IgD-negative memory B cell (primary cell): ENCODE results near the gene NPL. TPM values are rescaled to one million over a fixed set of nuclear protein-coding genes. Genes with fewer than 3 reads are reported as not detected.
A peak's percentile ranks its signal among the peaks of the same experiment; 100 is the strongest.

Source experiments
- H3K27ac Mint-ChIP-seq, 3 donors: one replicate each; pipeline ENCODE4 v1.8.0; 2020 to 2022; ENCODE audit warnings: mild to moderate bottlenecking in 3 of 3, mixed read lengths in 3 of 3, moderate library complexity in 1 of 3
- H3K27me3 Mint-ChIP-seq: one replicate; pipeline ENCODE4 v1.8.0; 2021; ENCODE audit warnings: mixed read lengths
- H3K36me3 Mint-ChIP-seq: one replicate; pipeline ENCODE4 v1.8.0; 2020; ENCODE audit warnings: mild to moderate bottlenecking, mixed read lengths
- H3K4me1 Mint-ChIP-seq, 3 donors: one replicate each; pipeline ENCODE4 v1.8.0; 2020 to 2022; ENCODE audit warnings: mixed read lengths in 3 of 3, mild to moderate bottlenecking in 1 of 3
- H3K4me3 Mint-ChIP-seq, 4 donors: one replicate each; pipeline ENCODE4 v1.8.0; 2020 to 2022; ENCODE audit warnings: mild to moderate bottlenecking in 4 of 4, mixed read lengths in 4 of 4, moderate library complexity in 3 of 4
- H3K9me3 Mint-ChIP-seq, 3 donors: one replicate each; pipeline ENCODE4 v1.8.0; 2020 to 2021; ENCODE audit warnings: mixed read lengths in 3 of 3, mild to moderate bottlenecking in 1 of 3
- polyA plus RNA-seq: library from polyadenylated mRNA; unstranded; fragments of 300-500 nt; fragmentation: Illumina TruSeq; gene quantifications from one replicate; pipeline ENCODE4 v1.2.3, GENCODE V29; 2021

The NPL gene
- polyA plus RNA-seq, 1 donor from 2014 or later: 4.8 TPM

DNA sequence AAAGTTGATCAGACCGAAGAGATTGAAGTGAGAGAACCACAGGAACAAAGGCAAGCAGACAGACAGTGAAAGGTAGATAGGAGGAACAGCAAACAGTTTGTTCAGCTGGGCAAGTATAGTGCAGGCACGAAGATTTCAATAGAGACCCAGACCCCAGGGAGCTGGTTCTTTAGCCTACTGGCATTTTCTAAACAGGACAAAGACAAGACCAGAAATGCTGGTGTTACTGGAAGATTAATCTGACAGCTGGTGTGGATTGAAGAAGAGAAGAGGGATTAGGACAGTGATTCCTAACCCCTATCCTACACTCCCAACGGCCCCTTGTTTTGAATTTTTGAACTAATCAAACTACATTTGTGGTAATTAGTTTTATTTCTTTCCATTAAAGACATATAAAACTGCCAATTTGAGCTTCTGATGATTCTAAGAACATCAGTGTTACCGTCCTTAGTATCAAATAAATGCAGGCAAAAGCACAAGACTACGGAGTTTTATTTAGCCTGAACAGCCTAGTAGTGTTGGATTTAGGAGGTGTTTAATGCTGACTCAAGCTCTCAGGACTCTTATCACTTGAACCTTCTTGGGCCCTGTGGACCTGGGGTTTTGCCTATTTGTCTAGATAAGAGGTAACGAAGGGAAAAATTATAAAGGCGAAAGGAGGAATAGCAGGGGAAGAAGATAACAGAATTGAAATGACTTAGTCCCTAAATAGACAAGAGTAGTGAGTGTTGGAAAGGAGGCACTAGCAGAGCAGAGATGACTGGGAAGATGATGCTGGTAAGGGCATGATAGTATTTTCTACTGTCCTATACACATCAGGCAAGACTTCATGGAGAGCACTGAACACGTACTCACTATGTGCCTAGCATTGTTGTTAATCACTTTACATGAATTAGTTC, 2.0 kb downstream of the NPL start:
- H3K4me3 Mint-ChIP-seq: peak overlapping the region in 3 of 4 donors; percentile 1 to 73 (median 6)

DNA sequence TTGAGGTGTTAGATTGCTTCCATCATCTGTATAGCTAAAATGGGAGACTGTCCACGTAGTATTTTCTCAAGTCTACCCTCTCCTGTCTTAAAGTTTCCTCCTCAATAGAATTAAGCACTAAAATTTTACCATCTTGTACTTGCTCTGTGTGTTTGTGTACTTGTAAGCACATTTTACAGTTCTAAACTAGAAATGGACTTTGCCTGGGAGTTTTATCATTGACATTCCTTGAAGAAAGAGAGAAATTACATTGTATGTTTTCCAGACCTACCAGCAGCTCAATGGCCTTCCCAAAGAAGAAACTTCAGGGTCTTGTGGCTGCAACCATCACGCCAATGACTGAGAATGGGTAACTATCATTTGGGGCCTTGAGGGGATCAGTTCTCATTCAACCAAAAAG, 4.5 kb downstream of the NPL start:
- H3K4me1 Mint-ChIP-seq: peaks cover 9 to 14% (median 11%) of the 10 kb centered on the region in 3 donors
- H3K9me3 Mint-ChIP-seq: no peaks in the 10 kb centered on the region
- H3K27ac Mint-ChIP-seq: no peak overlapping the region
- H3K4me3 Mint-ChIP-seq: no peak overlapping the region
- H3K27me3 Mint-ChIP-seq: no peaks in the 10 kb centered on the region
- peaks cover 9% of the 10 kb centered on the region for H3K36me3 Mint-ChIP-seq

More for the DNA sequence above, 2.0 kb downstream of the NPL start:
- H3K36me3 Mint-ChIP-seq: peaks cover 5% of the 10 kb centered on the region
- H3K9me3 Mint-ChIP-seq: no peaks in the 10 kb centered on the region
- no peaks in the 10 kb centered on the region for H3K27me3 Mint-ChIP-seq
- peak overlapping the region in 2 of 3 donors; percentile 2 to 13 for H3K27ac Mint-ChIP-seq
- peaks cover 13 to 14% (median 14%) of the 10 kb centered on the region in 3 donors for H3K4me1 Mint-ChIP-seq

DNA sequence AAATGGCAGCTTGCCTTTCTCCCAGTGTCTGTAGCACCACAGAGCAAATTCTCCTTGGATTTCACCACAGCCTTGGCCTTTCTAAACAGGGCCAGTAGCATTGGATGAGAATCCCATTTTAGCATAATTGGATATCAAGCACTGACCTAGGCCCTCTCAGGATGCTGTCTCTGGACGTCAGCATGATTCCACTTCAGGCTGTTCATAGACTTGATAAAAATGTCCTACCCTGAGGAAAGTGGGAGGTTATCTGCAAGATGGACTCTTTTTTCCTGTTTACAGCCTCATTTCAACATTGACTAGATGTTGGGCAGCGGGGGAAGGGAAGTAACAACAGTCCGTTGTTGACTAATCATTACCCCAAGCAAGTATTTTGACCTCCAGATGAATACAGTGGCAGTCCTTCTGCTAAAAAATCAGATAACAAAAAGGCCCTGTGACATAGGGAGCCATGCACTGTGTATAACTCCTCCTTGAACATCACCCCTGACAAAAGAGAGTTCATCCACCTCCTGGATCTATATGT, 5.2 kb downstream of the NPL start:
- no peak overlapping the region for H3K27ac Mint-ChIP-seq
- peaks cover 9% of the 10 kb centered on the region for H3K36me3 Mint-ChIP-seq
- H3K4me1 Mint-ChIP-seq: peaks cover 8 to 13% (median 10%) of the 10 kb centered on the region in 3 donors
- no peaks in the 10 kb centered on the region for H3K9me3 Mint-ChIP-seq
- H3K27me3 Mint-ChIP-seq: no peaks in the 10 kb centered on the region
- H3K4me3 Mint-ChIP-seq: no peak overlapping the region

DNA sequence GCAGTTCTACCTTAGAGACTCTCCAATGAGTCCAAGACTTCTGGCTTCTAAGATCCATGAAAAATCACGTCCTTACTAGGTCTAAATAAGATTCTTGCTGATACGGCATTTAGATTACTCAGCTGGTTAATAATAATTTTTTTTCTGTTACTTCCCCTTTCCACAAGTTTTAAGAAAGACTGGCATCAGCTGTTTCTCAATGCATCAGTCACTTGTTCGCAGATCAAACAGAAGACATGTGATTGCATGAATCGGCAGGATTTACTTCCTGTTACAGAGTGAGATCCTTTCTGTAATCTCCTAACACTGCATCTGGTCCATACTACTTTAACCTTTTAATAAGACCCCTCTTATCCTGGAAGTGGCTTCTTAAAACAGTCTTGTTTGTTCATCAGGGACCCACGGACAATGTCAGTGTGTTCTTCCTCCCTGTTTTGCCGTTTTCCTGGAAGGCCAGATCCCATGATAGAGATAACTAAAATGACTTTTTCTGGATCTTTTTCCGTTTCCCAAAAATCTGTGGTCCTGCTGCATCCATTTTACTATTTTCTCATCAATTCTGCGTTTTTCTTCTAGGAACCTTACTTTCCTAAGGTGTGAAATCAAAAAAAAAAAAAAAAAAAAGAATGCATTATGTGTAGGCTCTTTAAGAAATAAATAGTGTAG, 6.1 kb downstream of the NPL start:
- Mint-ChIP-seq H3K4me3 (peak overlapping the region in 2 of 4 donors; percentile 18 to 25), H3K9me3 (no peaks in the 10 kb centered on the region), H3K4me1 (peaks cover 6 to 10% (median 7%) of the 10 kb centered on the region in 3 donors), H3K27ac (no peak overlapping the region), H3K27me3 (no peaks in the 10 kb centered on the region), H3K36me3 (peaks cover 9% of the 10 kb centered on the region)

DNA sequence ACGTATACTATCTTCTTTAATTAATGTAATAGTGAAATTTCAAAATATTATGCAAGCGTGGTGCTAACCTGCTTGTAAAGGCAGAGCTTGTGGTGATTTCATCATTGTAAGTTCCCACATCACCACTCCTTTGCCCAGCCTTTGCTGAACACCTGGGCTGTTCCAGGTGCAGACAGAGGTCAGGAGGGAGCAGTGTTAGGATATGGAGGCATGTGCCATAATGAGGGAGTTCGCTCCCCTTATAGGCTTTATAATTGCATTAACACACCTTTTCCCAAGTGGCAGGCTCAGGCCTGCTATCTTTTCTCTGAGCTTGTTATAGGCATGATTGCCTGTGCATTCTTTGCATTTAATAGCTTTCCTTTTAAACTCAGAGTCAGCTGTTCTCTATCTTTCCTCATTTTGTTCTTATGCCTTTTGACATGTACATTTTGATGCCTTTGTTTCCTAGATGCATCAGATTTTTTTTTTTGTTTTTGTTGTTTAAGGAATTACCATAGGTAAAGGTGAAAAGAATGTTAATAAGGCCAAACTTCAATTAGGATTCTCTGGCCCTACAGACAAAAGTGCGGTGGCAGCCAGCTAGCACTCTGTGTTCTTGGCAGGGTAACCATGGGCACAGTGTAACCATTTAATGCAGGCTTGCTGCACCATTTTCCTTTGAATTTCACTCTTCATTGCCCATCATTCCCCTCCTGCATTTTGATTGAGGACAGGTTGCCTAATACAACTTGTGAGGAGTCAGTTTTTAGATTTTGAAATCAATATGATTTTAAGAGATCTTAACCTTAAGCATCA, 12.6 kb downstream of the NPL start:
- Mint-ChIP-seq H3K36me3 (peaks cover 7% of the 10 kb centered on the region), H3K9me3 (no peaks in the 10 kb centered on the region), H3K27me3 (no peaks in the 10 kb centered on the region), H3K4me1 (no peaks in the 10 kb centered on the region), H3K4me3 (no peak overlapping the region), H3K27ac (no peak overlapping the region)

DNA sequence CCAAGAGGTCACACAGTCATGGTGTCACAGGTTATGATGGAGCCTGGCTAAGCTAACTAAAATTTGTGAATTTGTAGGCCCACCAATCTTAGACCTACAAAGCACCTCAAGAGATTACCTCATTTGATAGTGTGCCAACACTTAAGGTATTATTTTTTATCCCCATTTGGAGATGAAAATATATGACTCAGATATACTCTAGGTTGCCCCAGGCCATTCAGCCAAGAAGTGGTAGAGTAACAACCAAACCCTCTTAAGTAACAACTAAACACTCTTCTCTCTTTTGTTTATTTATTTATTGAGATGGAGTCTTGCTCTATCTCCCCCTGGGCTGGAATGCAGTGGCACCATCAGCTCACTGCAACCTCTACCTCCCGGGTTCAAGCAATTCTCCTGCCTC, 14.3 kb downstream of the NPL start:
- Mint-ChIP-seq H3K9me3 (no peaks in the 10 kb centered on the region), H3K27me3 (no peaks in the 10 kb centered on the region), H3K27ac (no peak overlapping the region), H3K4me1 (no peaks in the 10 kb centered on the region), H3K36me3 (peaks cover 9% of the 10 kb centered on the region), H3K4me3 (no peak overlapping the region)

DNA sequence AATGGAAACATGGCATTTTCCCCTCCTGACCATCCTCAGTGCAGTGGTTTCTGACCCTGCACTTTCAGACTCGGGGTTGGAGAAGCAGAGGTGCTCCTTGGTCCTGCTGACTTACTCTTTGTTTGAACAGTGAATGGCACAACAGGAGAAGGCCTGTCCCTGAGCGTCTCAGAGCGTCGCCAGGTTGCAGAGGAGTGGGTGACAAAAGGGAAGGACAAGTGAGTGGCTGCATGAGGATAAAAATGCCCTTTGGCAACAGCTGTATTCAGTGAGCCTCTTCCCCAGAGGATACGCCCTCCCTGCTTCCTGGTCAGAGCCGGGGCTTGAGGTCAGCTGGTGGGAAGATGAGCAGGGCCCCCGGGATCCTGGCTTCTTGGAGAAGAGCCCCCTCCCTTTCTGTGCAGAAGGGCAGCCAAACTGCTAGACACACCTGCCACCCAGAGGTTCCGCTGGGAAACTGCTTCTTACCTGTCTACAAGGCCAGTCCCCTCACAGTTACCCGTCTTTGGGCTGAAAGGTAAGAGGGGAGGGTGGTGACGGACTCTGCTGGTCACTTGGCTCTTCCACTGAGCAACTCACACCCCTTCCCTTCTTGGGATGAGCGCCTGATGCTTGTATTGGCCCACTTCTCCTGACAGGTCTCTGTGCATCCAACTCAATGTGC, 16.6 kb downstream of the NPL start:
- H3K4me3 Mint-ChIP-seq: no peak overlapping the region
- no peak overlapping the region for H3K27ac Mint-ChIP-seq
- H3K36me3 Mint-ChIP-seq: peaks cover 9% of the 10 kb centered on the region
- H3K9me3 Mint-ChIP-seq: no peaks in the 10 kb centered on the region
- H3K27me3 Mint-ChIP-seq: no peaks in the 10 kb centered on the region
- H3K4me1 Mint-ChIP-seq: no peaks in the 10 kb centered on the region

DNA sequence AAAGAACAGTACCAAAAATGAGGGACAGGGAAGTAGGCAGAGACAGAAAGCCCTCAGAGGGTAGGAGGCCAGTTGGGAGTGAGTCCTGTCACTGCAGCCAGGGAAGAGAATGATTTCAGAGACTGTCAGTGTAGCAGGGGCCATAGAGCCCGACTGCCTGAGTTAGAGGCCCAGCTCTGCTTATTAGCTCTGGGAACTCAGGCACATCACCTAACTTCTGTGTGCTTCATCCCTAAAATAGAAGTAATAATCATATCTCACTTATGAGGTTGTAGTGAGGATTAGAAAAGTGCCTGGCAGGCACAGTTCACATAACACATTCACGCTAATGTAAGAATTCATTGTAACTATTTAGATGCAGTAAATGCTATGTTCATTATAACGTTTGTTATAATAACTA, 18.3 kb downstream of the NPL start:
- Mint-ChIP-seq H3K9me3 (no peaks in the 10 kb centered on the region), H3K27me3 (no peaks in the 10 kb centered on the region), H3K4me1 (no peaks in the 10 kb centered on the region), H3K27ac (no peak overlapping the region), H3K36me3 (peaks cover 9% of the 10 kb centered on the region), H3K4me3 (no peak overlapping the region)

DNA sequence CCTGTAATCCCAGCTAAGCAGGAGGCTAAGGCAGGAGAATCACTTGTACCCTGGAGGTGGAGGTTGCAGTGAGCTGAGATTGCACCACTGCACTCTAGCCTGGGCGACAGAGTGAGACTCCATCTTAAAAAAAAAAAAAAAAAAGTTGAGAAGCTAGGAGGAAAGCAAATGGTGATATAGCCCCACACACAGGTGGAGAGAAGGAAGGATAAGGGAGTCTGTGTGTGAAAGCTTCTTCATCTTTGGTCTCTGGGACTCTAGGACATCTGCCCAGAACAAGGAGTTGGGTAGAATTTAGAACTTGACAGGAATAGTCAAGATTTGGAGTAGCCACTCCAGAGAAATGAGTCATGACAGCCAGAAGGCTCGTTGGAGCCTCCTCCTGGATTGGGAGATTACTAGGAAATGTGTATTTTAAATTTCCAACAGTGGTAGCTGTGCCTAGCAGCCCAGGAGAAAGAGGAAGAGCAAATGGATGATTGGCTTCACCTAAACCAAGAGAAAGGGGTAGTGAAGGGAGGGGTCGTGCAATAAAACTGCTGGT, 19.9 kb downstream of the NPL start:
- Mint-ChIP-seq H3K27me3 (no peaks in the 10 kb centered on the region), H3K27ac (no peak overlapping the region)

DNA sequence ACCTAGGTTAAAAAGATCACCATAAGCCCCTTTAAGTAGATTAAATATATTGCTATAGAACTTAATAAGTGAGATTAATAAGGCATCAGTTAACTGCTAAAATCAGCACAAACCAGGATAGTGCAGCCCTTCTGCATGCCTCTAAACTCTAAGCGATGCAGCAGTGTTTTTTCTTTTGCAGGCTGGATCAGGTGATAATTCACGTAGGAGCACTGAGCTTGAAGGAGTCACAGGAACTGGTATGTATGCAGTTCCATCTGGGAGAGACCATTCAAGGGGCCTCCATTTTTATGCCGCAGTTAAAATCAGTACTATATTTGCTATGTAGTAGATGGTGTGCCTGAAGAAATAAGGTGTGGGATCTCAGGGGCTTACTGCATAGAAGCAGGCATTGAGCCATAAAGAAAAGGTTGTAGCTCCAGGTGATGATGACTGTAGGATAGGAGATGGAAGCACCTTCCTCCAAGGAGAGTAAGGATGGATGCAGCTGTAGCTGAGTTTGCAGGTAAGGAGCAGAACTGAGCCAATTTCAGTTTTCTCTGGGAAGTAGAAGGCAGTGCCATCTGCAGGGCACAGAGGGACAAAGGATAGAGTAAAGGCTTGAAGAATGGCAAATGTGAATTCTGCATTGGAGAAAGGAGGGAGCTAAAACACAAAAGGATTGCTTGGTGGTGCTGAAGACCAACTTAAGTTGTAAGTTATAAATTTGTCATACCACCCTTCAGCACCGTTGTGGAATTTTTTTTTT, 22.6 kb downstream of the NPL start:
- Mint-ChIP-seq H3K36me3 (peaks cover 13% of the 10 kb centered on the region), H3K27ac (no peak overlapping the region), H3K27me3 (no peaks in the 10 kb centered on the region), H3K4me1 (no peaks in the 10 kb centered on the region), H3K4me3 (no peak overlapping the region), H3K9me3 (no peaks in the 10 kb centered on the region)

More for the DNA sequence above, 19.9 kb downstream of the NPL start:
- peaks cover 15% of the 10 kb centered on the region for H3K36me3 Mint-ChIP-seq
- H3K9me3 Mint-ChIP-seq: no peaks in the 10 kb centered on the region
- no peaks in the 10 kb centered on the region for H3K4me1 Mint-ChIP-seq
- no peak overlapping the region for H3K4me3 Mint-ChIP-seq

DNA sequence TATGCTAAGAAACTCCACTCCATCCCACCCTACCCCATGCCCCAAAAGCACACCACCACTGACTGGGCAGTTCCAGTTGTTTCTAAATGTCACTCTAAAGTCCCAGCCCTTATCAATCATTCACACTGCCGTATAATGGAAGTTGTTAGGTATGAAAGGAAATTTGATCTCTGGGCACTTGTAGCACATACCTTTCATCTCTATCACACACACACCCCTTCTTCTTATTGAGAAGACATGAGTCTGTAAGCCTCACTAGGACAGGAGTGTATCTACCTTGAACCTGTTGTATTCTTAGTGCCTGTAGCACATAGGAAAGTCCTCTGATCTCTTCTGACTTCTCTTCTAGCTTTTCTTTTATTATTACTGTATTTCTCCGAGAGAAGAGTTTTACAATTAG, 27.3 kb downstream of the NPL start:
- Mint-ChIP-seq H3K4me3 (no peak overlapping the region), H3K27me3 (no peaks in the 10 kb centered on the region), H3K36me3 (peaks cover 24% of the 10 kb centered on the region), H3K4me1 (peaks cover 0 to 5% (median 0%) of the 10 kb centered on the region in 3 donors), H3K27ac (no peak overlapping the region), H3K9me3 (no peaks in the 10 kb centered on the region)

DNA sequence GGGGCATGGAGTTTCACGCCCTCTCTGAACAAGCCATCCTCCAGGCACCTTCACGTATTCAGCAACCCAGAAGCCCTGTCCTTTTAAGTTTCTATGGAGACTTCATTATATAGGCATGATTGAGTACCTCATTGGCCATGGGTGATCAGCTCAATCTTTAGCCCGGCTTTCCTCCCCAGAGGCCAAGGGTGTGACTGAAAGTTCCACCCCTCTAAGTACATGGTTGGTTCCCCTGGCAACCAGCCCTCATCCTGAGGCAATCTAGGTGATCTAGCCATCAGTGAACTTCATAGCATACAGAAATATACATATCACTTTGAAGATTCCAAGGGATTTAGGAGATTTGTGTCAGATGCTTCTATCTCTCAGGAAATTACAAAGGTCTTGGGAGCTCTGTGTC, 28.2 kb downstream of the NPL start:
- H3K9me3 Mint-ChIP-seq: no peaks in the 10 kb centered on the region
- no peak overlapping the region for H3K27ac Mint-ChIP-seq
- H3K36me3 Mint-ChIP-seq: peaks cover 24% of the 10 kb centered on the region
- no peak overlapping the region for H3K4me3 Mint-ChIP-seq
- no peaks in the 10 kb centered on the region for H3K27me3 Mint-ChIP-seq
- H3K4me1 Mint-ChIP-seq: peaks cover 0 to 5% (median 0%) of the 10 kb centered on the region in 3 donors

DNA sequence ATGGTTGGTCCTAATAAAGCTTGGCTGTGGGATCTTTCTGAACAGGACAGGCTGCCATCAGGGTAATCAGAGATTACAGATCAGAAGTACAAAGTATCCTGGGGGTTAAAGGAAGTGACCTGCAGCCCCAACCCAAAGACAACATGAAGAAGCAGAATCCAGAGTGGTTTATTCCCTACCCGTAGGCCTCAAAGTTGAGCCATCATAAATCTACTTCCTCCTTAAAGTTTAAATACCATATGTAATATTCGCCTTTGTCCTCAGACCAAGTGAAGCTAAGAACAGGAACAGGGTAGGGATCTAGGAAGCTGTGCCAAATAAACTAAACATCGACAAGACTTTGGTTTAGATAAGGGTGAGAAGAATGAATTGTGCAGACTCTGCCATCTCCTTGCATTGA, 33.6 kb downstream of the NPL start:
- H3K27ac Mint-ChIP-seq: no peak overlapping the region
- H3K4me1 Mint-ChIP-seq: peaks cover 0 to under 1% (median 0%) of the 10 kb centered on the region in 3 donors
- H3K9me3 Mint-ChIP-seq: no peaks in the 10 kb centered on the region
- H3K27me3 Mint-ChIP-seq: peaks cover 1% of the 10 kb centered on the region
- peaks cover 7% of the 10 kb centered on the region for H3K36me3 Mint-ChIP-seq
- H3K4me3 Mint-ChIP-seq: no peak overlapping the region

DNA sequence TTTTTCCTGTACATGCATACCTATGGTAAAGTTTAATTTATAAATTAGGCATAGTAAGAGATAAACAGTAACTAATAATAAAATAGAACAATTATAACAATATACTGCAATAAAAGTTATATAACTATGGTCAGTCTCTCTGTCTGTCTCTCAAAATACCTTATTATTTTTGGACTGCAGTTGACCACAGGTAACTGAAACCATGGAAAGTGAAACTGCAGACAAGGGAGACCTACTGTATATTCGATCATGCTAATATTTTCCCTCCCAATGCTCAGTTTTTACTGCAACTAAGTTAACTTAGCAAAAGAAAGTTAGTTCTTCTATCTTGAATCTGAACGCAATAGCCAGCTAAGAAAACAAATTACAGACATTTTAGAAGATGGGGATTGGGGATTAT, 37.3 kb downstream of the NPL start:
- no peaks in the 10 kb centered on the region for H3K9me3 Mint-ChIP-seq
- H3K4me3 Mint-ChIP-seq: no peak overlapping the region
- peaks cover 1% of the 10 kb centered on the region for H3K27me3 Mint-ChIP-seq
- no peaks in the 10 kb centered on the region for H3K36me3 Mint-ChIP-seq
- H3K4me1 Mint-ChIP-seq: peaks cover 8% of the 10 kb centered on the region in 3 donors
- H3K27ac Mint-ChIP-seq: no peak overlapping the region
